Measurements from ENCODE around the gene COLEC11.

COLEC11 gene

GRCh38 chr2:3645745-3646389, 51.0 kb downstream of the COLEC11 start:
- Histone ChIP-seq H3K27me3 (ENCODE audit: insufficient read depth, low read length, poor library complexity) (peaks cover 5% of the 10 kb centered on the region), H2AFZ (ENCODE audit: low read depth, low read length) (no peak overlapping the region), H3K79me2 (ENCODE audit: insufficient read depth, low read length) (no peaks in the 10 kb centered on the region)

GRCh38 chr2:3646446-3646845, 51.5 kb downstream of the COLEC11 start:
- no peak overlapping the region for H2AFZ ChIP-seq (ENCODE audit: low read depth, low read length)
- H3K27ac ChIP-seq (ENCODE audit: low read length): no peak overlapping the region
- H3K9me3 ChIP-seq (ENCODE audit: insufficient read depth, low read length, severe bottlenecking): no peaks in the 10 kb centered on the region
- no peak overlapping the region for H3K9ac ChIP-seq (ENCODE audit: low read depth, low read length)
- no peaks in the 10 kb centered on the region for H3K36me3 ChIP-seq (ENCODE audit: insufficient read depth, low read length)
- TF ChIP-seq, protein P1, sequence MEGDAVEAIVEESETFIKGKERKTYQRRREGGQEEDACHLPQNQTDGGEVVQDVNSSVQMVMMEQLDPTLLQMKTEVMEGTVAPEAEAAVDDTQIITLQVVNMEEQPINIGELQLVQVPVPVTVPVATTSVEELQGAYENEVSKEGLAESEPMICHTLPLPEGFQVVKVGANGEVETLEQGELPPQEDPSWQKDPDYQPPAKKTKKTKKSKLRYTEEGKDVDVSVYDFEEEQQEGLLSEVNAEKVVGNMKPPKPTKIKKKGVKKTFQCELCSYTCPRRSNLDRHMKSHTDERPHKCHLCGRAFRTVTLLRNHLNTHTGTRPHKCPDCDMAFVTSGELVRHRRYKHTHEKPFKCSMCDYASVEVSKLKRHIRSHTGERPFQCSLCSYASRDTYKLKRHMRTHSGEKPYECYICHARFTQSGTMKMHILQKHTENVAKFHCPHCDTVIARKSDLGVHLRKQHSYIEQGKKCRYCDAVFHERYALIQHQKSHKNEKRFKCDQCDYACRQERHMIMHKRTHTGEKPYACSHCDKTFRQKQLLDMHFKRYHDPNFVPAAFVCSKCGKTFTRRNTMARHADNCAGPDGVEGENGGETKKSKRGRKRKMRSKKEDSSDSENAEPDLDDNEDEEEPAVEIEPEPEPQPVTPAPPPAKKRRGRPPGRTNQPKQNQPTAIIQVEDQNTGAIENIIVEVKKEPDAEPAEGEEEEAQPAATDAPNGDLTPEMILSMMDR (IDR thresholded peaks at IDR 0.05; ENCODE audit: borderline replicate concordance, extremely low read depth, low read length, poor library complexity, severe bottlenecking): no peak
- TF ChIP-seq EZH2 (IDR thresholded peaks at IDR 0.05; ENCODE audit: borderline replicate concordance, low read depth, low read length, severe bottlenecking): no peak
- H3K4me2 ChIP-seq (ENCODE audit: insufficient read depth, low read length): no peak overlapping the region
- H3K4me3 ChIP-seq (ENCODE audit: low read depth in 1 of 2, low read length in 2 of 2): no peak overlapping the region
- no peaks in the 10 kb centered on the region for H3K79me2 ChIP-seq (ENCODE audit: insufficient read depth, low read length)
- H4K20me1 ChIP-seq (ENCODE audit: insufficient read depth, low read length): no peaks in the 10 kb centered on the region
- no peak for DNase-seq
- peaks cover 5% of the 10 kb centered on the region for H3K27me3 ChIP-seq (ENCODE audit: insufficient read depth, low read length, poor library complexity)
- H3K4me1 ChIP-seq (ENCODE audit: insufficient read depth, low read length): peaks cover 6% of the 10 kb centered on the region
- ATAC-seq (ENCODE audit: insufficient read depth, low read depth): no peak

More at GRCh38 chr2:3645745-3646389, 51.0 kb downstream of the COLEC11 start:
- H3K4me1 ChIP-seq (ENCODE audit: insufficient read depth, low read length): peaks cover 4% of the 10 kb centered on the region; the same call in 1 of the 2 replicates
- no peak overlapping the region for H3K9ac ChIP-seq (ENCODE audit: low read depth, low read length)
- no peak for ATAC-seq (ENCODE audit: insufficient read depth, low read depth)
- no peaks in the 10 kb centered on the region for H3K36me3 ChIP-seq (ENCODE audit: insufficient read depth, low read length)
- no peaks in the 10 kb centered on the region for H4K20me1 ChIP-seq (ENCODE audit: insufficient read depth, low read length)
- H3K27ac ChIP-seq (ENCODE audit: low read length): no peak overlapping the region
- TF ChIP-seq EZH2 (IDR thresholded peaks at IDR 0.05; ENCODE audit: borderline replicate concordance, low read depth, low read length, severe bottlenecking): no peak
- TF ChIP-seq, protein P1 (IDR thresholded peaks at IDR 0.05; ENCODE audit: borderline replicate concordance, extremely low read depth, low read length, poor library complexity, severe bottlenecking): no peak
- H3K4me2 ChIP-seq (ENCODE audit: insufficient read depth, low read length): no peak overlapping the region
- H3K4me3 ChIP-seq (ENCODE audit: low read depth in 1 of 2, low read length in 2 of 2): no peak overlapping the region
- DNase-seq: no peak
- H3K9me3 ChIP-seq (ENCODE audit: insufficient read depth, low read length, severe bottlenecking): no peaks in the 10 kb centered on the region

GRCh38 chr2:3647246-3647645, 52.3 kb downstream of the COLEC11 start:
- DNase-seq: no peak
- H3K9me3 ChIP-seq (ENCODE audit: insufficient read depth, low read length, severe bottlenecking): no peaks in the 10 kb centered on the region
- H3K27ac ChIP-seq (ENCODE audit: low read length): no peak overlapping the region
- H3K4me1 ChIP-seq (ENCODE audit: insufficient read depth, low read length): peaks cover 14% of the 10 kb centered on the region
- H3K4me3 ChIP-seq (ENCODE audit: low read depth in 1 of 2, low read length in 2 of 2): no peak overlapping the region
- TF ChIP-seq EZH2 (IDR thresholded peaks at IDR 0.05; ENCODE audit: borderline replicate concordance, low read depth, low read length, severe bottlenecking): no peak
- TF ChIP-seq, protein P1 (IDR thresholded peaks at IDR 0.05; ENCODE audit: borderline replicate concordance, extremely low read depth, low read length, poor library complexity, severe bottlenecking): no peak
- no peak overlapping the region for H3K4me2 ChIP-seq (ENCODE audit: insufficient read depth, low read length)
- no peaks in the 10 kb centered on the region for H3K79me2 ChIP-seq (ENCODE audit: insufficient read depth, low read length)
- H3K36me3 ChIP-seq (ENCODE audit: insufficient read depth, low read length): no peaks in the 10 kb centered on the region
- H3K9ac ChIP-seq (ENCODE audit: low read depth, low read length): no peak overlapping the region
- H2AFZ ChIP-seq (ENCODE audit: low read depth, low read length): no peak overlapping the region
- ATAC-seq (ENCODE audit: insufficient read depth, low read depth): no peak
- peaks cover 5% of the 10 kb centered on the region for H3K27me3 ChIP-seq (ENCODE audit: insufficient read depth, low read length, poor library complexity)
- peaks cover 4% of the 10 kb centered on the region; the same call in 1 of the 2 replicates for H4K20me1 ChIP-seq (ENCODE audit: insufficient read depth, low read length)

Data from DND-41 (cell line).